ENCODE results near the gene ME3.
A peak's percentile ranks its signal among the peaks of the same experiment; 100 is the strongest.

Gene ME3

GRCh38 chr11:86617502-86617901 lies 54.9 kb downstream of the ME3 start:
- DNase-seq = no peak

- no peak for DNase-seq
These were observed 56.9 kb downstream of the ME3 start for GRCh38 chr11:86615487-86615886.

DNA sequence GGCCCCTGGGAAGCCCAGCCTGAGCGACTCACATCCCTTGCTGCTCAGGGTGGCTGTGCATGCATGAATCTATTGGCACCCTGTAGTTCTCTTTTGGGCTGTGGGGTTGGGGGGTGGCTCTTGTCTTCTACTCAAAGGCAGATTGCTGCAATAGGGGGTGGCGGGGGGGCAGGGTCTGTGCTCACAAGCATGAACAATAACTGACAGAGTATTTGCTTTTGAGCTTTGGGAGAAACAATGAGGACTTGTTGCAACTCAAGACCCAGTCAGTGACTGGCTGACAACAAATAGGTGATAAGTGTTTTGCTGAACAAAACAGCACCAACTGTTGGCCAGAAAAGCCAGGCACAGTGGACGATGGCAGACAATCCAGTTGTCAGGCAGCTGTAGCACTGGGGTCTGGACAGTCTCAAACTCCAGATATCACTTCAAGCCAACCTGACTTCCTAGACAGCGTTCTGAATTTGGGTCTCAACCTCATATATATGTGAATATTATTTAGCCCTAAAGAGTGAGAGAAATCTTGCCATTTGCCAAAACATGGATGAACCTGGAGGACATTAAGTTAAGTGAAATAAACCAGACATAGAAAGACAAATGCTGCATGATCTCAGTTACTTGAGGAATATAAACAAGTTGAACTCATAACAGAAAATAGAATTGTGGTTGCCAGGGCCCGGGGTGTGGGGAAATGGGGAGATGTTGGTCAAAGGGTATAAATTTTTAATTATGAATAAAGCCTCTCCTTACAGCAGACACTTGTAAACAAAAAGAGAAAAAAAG lies 61.7 kb downstream of the ME3 start:
- DNase-seq = no peak

- peak; percentile 73 for DNase-seq
These were observed 64.1 kb downstream of the ME3 start for GRCh38 chr11:86608251-86608799.

GRCh38 chr11:86606836-86607481 lies 65.5 kb downstream of the ME3 start:
- no peak for DNase-seq

- DNase-seq = no peak
These were observed 66.1 kb downstream of the ME3 start for GRCh38 chr11:86606270-86606835.

DNA sequence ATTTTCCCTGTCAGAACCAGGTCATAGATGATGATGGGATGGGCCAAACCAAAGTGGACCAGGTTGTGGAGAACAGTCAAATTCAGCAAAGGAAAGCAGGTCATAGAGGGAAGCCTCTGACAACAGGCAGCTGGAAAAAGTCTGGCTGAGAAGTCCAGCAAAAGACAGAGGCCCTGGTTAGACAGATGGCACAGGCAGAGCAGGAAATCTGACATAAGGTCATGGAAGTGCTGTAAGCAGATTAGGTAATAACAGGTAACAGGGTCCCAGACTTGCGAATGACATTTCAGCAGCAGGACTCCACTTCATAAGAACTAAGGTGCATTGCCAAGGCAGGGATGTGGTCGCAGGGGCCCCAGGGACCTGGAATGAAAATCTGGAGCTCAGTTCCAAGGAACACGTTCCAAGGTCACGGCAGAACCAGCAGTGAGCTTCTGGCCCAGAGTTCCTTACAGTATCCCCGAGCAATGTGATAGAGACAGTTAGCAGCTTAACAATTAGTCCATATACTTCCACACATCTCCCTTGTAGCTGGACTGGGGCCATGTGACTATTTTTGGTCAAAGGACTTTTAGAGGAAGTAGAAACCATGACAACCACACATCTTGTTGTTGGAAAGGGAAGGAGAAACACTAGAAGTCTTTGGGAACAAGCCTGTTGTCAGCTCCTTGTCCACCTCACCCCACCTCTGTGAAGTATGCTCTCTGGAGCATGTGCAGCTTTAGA lies 75.4 kb downstream of the ME3 start:
- no peak for DNase-seq

- DNase-seq = no peak
These were observed 76.5 kb downstream of the ME3 start for GRCh38 chr11:86595955-86596354.

DNA sequence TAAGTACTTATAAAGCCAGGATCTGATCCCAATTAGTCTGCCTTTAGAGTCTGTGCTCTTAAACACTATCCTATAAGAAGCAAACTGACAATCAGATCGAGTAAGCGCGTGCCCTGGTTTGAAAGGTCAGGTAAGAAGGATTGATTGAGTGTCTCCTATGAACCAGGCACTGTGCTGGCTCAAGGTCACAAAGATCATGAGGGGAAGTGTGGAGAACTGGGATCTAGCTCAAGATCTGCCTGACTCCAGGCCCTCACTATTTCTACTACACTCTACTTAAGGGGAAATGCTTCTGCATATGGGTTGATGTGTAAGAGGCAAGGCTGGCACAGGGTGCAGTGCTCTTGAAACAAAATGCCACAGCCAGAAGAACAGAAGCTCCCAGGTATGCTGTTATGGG lies 77.0 kb downstream of the ME3 start:
- DNase-seq = no peak

GRCh38 chr11:86594746-86595145 lies 77.7 kb downstream of the ME3 start:
- DNase-seq = no peak

DNA sequence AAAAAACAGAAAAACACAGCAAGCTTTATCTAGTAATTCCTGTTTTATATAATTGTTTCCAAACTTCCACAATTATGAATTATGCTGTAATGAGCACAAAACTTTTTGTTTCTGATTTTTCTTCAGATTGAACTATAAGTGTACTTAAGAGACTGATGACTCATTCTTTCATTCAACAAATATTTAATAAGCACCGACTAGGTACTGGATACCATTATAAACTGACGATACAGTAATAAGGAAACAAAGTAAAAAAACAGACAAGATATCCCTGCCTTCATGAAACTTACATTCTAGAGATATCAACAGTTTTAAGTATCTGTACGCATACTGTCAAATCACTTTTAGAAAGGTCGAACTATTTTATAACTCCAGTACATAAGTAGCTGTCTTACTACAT lies 78.6 kb downstream of the ME3 start:
- DNase-seq = no peak

DNA sequence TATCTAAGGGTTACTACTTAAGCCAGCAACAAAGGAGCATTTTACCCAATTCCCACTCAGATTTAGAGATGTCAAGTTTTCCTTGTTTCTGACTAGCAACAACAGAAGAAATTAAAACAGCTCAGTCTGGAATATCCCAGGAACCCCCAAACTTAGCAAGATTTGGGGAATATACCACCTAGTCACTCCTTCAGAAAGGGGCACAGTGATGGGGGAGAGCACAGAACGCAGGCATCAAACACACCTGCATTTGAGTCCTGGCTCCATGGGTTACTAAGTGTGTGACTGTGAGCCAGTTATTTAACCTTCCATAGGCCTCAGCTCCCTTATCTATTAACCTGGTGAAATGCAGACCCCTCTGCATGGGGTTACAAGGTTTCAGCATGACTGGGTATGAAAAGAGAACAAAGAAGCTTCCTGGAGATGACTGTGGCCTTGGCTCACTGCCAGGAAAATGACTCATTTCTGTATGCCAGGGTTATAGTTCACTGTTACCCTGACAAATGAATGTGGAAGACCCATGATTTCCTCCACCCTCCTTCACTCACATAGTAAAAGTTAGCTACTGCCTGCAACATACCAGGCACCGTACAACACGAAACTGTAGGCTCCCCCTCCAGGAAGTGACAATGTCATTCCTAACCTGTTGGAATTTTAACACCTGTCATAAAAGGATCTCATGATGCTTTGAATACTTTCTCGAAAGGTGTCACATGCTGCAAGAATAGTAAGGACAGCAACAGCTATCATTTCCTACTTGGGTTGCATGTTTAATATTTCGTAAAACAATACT lies 79.6 kb downstream of the ME3 start:
- peak; percentile 98 for DNase-seq

DNA sequence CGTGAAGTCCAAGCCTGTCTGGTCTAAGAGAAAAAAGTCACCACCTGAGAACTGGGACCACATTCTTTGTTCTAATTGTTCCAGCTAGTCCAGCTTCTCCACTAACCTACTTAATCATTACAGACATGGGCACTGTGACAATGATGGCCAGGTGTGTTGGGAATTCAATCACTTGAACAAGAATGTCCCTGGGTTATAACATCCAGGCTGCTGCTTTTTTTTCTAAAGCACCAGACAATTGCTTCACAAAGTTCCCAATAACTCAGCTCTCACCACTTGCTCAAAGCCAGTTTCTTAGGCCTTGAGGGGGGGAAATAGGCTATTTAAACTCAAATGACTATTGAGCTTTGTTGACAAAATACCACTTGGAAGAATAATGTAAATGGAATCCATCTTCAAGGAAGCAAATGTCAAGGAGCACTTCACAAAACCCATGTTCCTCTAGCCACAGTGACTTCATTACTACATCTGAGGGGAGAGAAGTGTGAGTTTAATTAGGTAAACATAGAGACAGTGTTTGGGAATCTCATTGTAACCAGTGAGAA lies 80.3 kb downstream of the ME3 start:
- no peak for DNase-seq

GRCh38 chr11:86591631-86592030 lies 80.8 kb downstream of the ME3 start:
- no peak for DNase-seq

- DNase-seq = peak; percentile 22
These were observed 82.4 kb downstream of the ME3 start for GRCh38 chr11:86589856-86590589.

DNA sequence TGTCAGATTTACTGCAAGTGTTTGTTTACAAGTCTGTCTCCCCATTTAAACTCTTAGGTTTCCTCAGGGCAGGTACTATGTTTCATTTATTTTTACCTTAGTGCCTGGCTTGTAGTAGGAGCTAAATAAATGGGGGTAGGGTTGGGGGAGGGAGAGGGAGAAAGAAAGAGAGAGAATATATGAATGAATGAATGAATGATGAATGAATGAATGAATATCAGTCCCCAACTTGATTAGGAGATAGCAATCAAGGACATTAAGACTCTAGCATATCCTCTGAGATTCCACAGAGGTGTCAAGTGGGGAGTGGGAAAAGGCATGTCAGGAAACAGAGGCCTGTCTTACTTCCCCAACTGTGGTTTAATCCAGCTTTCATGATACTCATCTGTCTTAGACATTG lies 83.2 kb downstream of the ME3 start:
- DNase-seq = no peak

DNA sequence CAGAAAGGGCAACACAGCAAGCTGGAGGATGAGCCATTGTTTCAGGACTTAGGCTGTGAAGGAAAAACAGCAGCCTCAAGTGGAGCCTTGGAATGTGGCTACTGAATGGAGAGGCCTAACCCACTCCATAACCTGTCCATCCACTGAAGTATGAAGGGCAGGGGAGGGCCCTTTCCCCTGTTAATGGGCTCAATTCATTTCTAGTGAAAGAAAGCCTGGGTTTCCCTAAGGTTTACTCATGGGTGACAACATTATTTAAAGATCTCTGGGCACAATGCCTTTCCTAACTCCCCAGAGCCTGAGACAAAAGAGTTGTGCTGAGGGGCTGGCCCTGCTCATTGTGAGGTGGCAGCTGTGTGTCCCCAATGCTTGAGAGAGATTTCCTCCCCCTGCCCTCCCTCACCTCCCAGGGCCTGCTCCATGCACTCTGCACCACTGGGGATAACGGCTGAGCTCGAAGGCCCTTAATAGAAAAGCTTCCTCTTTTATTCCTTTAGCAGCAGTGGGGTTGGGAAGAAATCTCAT lies 83.8 kb downstream of the ME3 start:
- no peak for DNase-seq

- DNase-seq = no peak
These were observed 84.9 kb downstream of the ME3 start for GRCh38 chr11:86587264-86588193.

- DNase-seq = no peak
These were observed 86.1 kb downstream of the ME3 start for GRCh38 chr11:86586307-86586706.

DNA sequence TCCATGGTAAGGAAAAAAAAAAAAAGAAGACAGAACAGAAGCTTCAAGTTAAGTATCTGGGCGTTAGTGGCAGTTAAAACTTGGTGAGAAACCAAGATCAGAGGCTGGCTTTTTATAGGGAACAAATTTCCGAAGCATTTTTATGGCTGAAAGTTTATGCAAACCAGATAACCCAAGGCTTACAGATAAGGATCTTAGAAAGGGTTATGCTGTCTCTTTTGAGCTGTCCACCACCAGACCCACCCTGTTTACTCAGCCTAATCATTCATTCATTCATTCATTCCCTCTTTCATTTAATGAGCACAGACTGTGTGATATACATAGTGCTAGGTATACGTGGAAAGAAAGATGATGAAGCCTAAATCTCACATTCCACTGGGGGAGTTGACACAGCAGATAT lies 89.5 kb downstream of the ME3 start:
- no peak for DNase-seq

All from activated CD4-positive, alpha-beta T cell treated with anti-CD3 and anti-CD28 coated beads, Interleukin-10, Interleukin-2, amounts not matched to agents 100 ng/mL and 50 ng/mL, durations not matched to agents 16 hours and 8 hours (primary cell).